Tibial nerve (tissue), 4 donors: ENCODE measurements around the gene IL1RAPL2.

Experiments used
- CTCF ChIP-seq, 5 experiments: fragments of 200-600 bp in 3 of 5; fragments of 450-650 bp in 2 of 5; sonication (generic) in 3 of 5; IDR thresholded peaks; one replicate each; pipeline ENCODE4 v1.5.1; 2016 to 2019; ENCODE audit warnings: antibody characterized with exemption in 5 of 5, mild to moderate bottlenecking in 3 of 5, moderate library complexity in 2 of 5
- EP300 ChIP-seq, 2 donors: sonication (generic); formaldehyde crosslinking; IDR thresholded peaks; one replicate each; pipeline ENCODE4 v1.6.1; 2017; ENCODE audit warnings: antibody characterized with exemption in 2 of 2, mild to moderate bottlenecking in 1 of 2
- POLR2A ChIP-seq, 2 donors: fragments of 450-650 bp; IDR thresholded peaks; one replicate each; pipeline ENCODE4 v1.6.1; 2017; ENCODE audit warnings: antibody characterized with exemption in 2 of 2, mild to moderate bottlenecking in 2 of 2, moderate library complexity in 2 of 2

DNA sequence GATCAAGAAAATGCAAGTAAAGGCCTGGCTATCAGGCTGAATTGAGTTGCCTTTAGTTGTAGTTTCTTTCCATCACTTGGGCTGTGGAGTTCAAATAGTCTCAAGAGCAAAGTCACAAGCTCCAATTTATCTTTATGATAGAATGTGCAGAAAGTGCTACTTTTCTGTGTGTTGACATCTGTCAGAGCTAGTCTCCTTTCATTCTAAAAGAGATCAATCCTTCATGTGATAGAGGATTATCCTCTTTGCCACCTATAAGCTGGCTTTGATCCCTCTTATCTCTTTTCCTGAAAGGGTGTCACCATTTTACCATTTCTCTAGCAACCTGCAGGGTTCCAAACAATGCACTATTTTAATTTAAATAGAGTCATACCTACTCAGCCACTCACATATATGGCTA lies 429.5 kb downstream of the IL1RAPL2 start:
- no peak for TF ChIP-seq CTCF (IDR thresholded peaks at IDR 0.05)
- no peak for TF ChIP-seq POLR2A (IDR thresholded peaks at IDR 0.05)
- no peak for TF ChIP-seq EP300 (IDR thresholded peaks at IDR 0.05)
